GM19467 (cell line): ENCODE data around the gene SDS.
A peak's percentile ranks its signal among the peaks of the same experiment; 100 is the strongest.
"Not testable (repeated sequence)": the region's sequence is repeated elsewhere in the genome, so short reads cannot be mapped to it uniquely, and the experiment has no call there.

Experiments used
- ATAC-seq: cut with Tn5 transposase; IDR thresholded peaks from one replicate; pipeline ENCODE4 v1.9.1; 2021; ENCODE audit warnings: mild to moderate bottlenecking, moderate library complexity; ENCODE audit not compliant: unreplicated experiment

SDS gene

GRCh38 chr12:113358381-113359132 is 45.1 kb downstream of the SDS start, which contains the start of gene PLBD2:
Gene PLBD2 (plus strand): TSS chr12:113358587. CDS start chr12:113358601, 14 bp downstream.
- ATAC-seq, result peak; percentile 82

DNA sequence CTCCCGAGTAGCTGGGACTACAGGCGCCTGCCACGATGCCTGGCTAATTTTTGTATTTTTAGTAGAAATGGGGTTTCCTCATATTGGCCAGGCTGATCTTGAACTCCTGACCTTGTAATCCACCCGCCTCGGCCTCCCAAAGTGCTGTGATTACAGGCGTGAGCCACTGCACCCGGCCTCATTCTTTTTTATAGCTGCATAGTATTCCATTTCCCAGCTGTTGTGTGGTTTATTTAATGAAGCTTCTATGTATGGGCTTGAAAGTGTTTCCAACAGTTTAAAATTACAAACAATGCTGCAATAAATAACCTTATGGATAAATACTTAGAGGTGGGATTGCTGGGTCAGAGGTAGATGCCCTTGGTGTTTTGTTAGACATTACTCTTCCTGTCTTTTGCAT is 49.5 kb downstream of the SDS start:
- ATAC-seq, result not testable (repeated sequence)

DNA sequence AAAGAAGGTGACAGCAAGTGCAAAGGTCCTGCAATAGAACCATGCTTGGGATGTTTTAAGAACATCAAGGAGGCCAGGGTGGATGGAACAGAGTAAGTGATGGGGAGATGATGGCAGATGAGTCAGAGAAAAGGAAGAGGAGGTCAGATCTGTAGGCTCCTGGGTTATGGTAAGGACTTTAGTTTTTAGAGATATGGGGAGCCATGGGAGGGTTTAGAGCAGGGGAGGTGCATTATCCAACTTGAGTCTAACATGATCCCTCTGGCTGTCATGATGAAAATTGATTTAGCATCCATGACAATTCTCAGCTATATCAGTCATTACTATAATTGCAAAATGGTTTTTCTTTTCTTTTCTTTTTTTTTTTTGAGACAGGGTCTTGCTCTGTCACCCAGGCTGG is 52.6 kb downstream of the SDS start:
- ATAC-seq, result no peak

- no peak for ATAC-seq
Observed at GRCh38 chr12:113348849-113349536, 54.7 kb downstream of the SDS start.

DNA sequence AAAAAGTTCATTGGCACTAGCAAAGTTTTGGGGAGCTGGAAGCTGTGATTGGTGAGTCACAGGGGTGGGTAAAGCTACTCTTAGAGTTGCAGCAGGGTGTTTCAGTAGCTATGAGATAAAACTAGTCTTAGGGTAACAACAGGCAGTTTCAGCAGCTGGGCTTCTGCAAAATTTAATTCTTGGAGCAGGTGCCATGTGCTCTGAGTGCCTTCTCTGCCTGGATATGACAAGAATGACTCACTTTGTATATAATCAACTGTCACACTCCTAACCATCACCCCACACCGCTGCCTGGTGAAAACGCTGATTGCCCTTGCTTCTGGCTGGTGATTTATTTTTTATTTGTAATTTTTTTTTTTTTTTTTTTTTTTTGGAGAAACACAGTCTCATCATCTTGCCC is 55.8 kb downstream of the SDS start:
- ATAC-seq, result no peak

DNA sequence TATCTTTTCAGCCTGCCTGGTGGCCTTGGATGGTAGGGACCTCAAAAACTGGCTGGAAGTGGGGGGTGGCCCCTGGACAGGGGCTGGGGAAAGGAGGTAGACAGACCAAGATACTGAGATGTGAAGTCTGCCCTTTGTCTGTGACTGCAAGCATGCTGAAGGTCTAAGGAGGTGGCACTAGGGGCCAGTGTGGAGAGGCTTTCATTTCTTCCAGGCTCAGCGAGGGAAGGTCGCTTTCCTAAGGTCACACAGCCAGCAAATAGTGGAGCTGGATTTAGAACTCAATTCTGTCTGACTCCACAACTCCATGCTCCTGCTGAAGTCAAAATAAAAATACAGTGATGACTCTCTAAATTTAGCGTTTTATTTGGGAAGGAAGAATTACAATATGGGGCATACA is 56.6 kb downstream of the SDS start:
- no peak for ATAC-seq

DNA sequence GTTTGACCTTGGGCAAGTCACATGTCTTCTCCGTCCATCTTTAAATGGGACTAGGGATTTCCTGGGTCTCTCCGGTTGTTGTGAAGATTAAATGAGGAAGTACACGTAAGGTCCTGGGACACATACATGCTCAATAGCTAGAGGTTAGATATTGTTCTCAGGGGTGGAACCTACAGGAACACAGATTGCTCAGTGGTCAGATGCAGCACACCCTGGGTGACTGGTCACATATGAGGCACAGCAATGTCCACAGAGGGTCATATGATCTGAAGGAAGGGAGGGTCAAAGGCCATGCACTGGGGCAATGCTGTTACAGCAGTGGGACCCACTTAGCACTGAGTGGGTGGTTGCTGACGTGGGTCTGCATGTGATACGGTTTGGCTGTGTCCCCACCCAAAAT is 57.3 kb downstream of the SDS start:
- no peak for ATAC-seq

DNA sequence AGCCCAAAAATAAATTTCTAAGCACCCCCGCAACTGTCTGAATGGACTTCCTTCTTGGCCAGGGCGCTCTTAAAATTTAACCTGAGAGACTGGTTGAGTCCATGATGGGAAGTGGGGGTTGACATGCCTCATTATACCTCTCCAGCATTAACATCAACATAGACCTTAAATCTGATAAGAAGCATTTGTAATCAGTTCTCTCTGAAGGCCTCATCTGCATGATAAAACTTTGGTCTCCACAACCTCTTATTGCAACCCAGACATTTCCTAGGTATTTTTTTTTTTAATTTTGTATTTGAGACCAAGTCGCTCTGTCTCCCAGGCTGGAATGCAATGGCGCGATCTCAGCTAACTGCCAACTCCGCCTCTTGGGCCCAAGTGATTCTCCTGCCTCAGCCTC is 58.4 kb downstream of the SDS start:
- no peak for ATAC-seq
